GM19239 (cell line): Measurements from ENCODE around the gene ERGIC1.

Experiments used
- DNase-seq: peaks from one replicate; pipeline ENCODE4 v3.0.0; 2011; ENCODE audit warnings: low spot score; ENCODE audit not compliant: insufficient read length
- FAIRE-seq: peaks from 2 replicates; lab custom pipeline; 2011; peaks lifted over from hg19 to GRCh38; lab: Jason Lieb, UNC

The ERGIC1 gene

GRCh38 chr5:172935096-172935495 is 101.0 kb downstream of the ERGIC1 start:
- FAIRE-seq, result no peak
- no peak for DNase-seq

- DNase-seq, result no peak
- no peak for FAIRE-seq
Measured at GRCh38 chr5:172936401-172936800, 102.3 kb downstream of the ERGIC1 start.

GRCh38 chr5:172939071-172939470 is 105.0 kb downstream of the ERGIC1 start:
- FAIRE-seq (no peak), DNase-seq (no peak)

- no peak for DNase-seq
- no peak for FAIRE-seq
Measured at GRCh38 chr5:172939611-172940267, 105.7 kb downstream of the ERGIC1 start.

GRCh38 chr5:172940268-172941066 is 106.4 kb downstream of the ERGIC1 start:
- DNase-seq (no peak), FAIRE-seq (no peak)

- DNase-seq (no peak), FAIRE-seq (no peak)
Measured at GRCh38 chr5:172941067-172941516, 107.0 kb downstream of the ERGIC1 start.

GRCh38 chr5:172942556-172942955 is 108.5 kb downstream of the ERGIC1 start:
- no peak for DNase-seq
- FAIRE-seq, result no peak

- FAIRE-seq, result no peak
- DNase-seq, result no peak
Measured at GRCh38 chr5:172943283-172943841, 109.3 kb downstream of the ERGIC1 start.

GRCh38 chr5:172943906-172944305 is 109.9 kb downstream of the ERGIC1 start:
- FAIRE-seq (no peak), DNase-seq (no peak)

- DNase-seq (no peak), FAIRE-seq (no peak)
Measured at GRCh38 chr5:172944741-172945140, 110.7 kb downstream of the ERGIC1 start.

- DNase-seq (no peak), FAIRE-seq (no peak)
Measured at GRCh38 chr5:172945151-172945550, 111.1 kb downstream of the ERGIC1 start.

- DNase-seq, result no peak
- no peak for FAIRE-seq
Measured at GRCh38 chr5:172946146-172946545, 112.1 kb downstream of the ERGIC1 start.

- FAIRE-seq, result no peak
Measured at GRCh38 chr5:172949426-172949825, 115.4 kb downstream of the ERGIC1 start.

GRCh38 chr5:172950176-172950965 is 116.3 kb downstream of the ERGIC1 start:
- FAIRE-seq (no peak), DNase-seq (no peak)

More at GRCh38 chr5:172949426-172949825, 115.4 kb downstream of the ERGIC1 start:
- no peak for DNase-seq

- FAIRE-seq (no peak), DNase-seq (no peak)
Measured at GRCh38 chr5:172951371-172952033, 117.5 kb downstream of the ERGIC1 start.

- DNase-seq, result no peak
- FAIRE-seq, result no peak
Measured at GRCh38 chr5:172952034-172952511, 118.0 kb downstream of the ERGIC1 start.

- DNase-seq, result no peak
- FAIRE-seq, result no peak
Measured at GRCh38 chr5:172953776-172954675, 120.0 kb downstream of the ERGIC1 start.

- DNase-seq (no peak), FAIRE-seq (no peak)
Measured at GRCh38 chr5:172954751-172955159, 120.7 kb downstream of the ERGIC1 start.

GRCh38 chr5:172956228-172956627 is 122.2 kb downstream of the ERGIC1 start:
- DNase-seq (no peak), FAIRE-seq (no peak)
